ENCODE results near the gene PIGZ. TPM values are rescaled to one million over a fixed set of nuclear protein-coding genes. Genes with fewer than 3 reads are reported as not detected.
"Not testable (repeated sequence)": the region's sequence is repeated elsewhere in the genome, so short reads cannot be mapped to it uniquely, and the experiment has no call there.

The PIGZ gene
- total and polyA plus RNA-seq, 4 donors: 2.3 to 9.0 (median 3.9) TPM

- Histone ChIP-seq H3K4me1 (ENCODE audit: control insufficient read depth in 1 of 2, insufficient read depth in 2 of 2, low read length in 2 of 2) (no peaks in the 10 kb centered on the region), H3K9me3 (ENCODE audit: control insufficient read depth, low read length) (no peaks in the 10 kb centered on the region), H3K27me3 (ENCODE audit: control insufficient read depth in 1 of 2, insufficient read depth in 2 of 2, low read length in 1 of 2) (no peaks in the 10 kb centered on the region), H3K4me3 (ENCODE audit: low read length in 2 of 2) (no peak overlapping the region), H3K27ac (ENCODE audit: low read depth in 1 of 2, low read length in 2 of 2) (no peak overlapping the region), H3K36me3 (ENCODE audit: control insufficient read depth in 1 of 2, insufficient read depth in 2 of 2, low read length in 1 of 2) (peaks cover 0 to 4% of the 10 kb centered on the region in 2 donors)
- ATAC-seq (ENCODE audit: low FRiP score): no peak
- DNase-seq: no peak
- 94 to 98% methylated on average over 6 of the region's 6 CpGs for WGBS, 2 donors
- intact Hi-C loops (cut with DNase I): loop anchor here in 1 of 2 donors (10.0 kb wide), 1 partner anchor 195 kb away; no protein-coding TSS in a partner anchor
These were observed 18.9 kb downstream of the PIGZ start for GRCh38 chr3:196949750-196950149.

DNA sequence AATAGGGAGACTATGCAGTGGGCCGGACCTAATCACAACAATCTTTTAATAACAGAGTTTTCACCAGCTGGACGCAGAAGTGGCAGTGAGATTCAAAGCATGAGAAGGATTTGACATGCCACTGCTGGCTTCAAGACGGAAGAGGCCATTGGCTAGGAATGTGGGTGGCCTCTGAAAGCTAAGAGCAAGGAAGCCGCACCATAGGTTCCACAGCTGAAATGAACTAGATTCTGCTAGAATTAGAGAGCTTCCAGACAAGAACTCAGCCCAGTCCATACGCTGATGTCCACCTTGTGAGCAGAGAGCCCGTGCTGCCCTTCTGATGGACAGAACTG, 19.4 kb downstream of the PIGZ start:
- Histone ChIP-seq H3K36me3 (ENCODE audit: control insufficient read depth in 1 of 2, insufficient read depth in 2 of 2, low read length in 1 of 2) (peaks cover 0 to 4% of the 10 kb centered on the region in 2 donors), H3K4me1 (ENCODE audit: control insufficient read depth in 1 of 2, insufficient read depth in 2 of 2, low read length in 2 of 2) (no peaks in the 10 kb centered on the region), H3K9me3 (ENCODE audit: control insufficient read depth, low read length) (no peaks in the 10 kb centered on the region), H3K27ac (ENCODE audit: low read depth in 1 of 2, low read length in 2 of 2) (no peak overlapping the region), H3K27me3 (ENCODE audit: control insufficient read depth in 1 of 2, insufficient read depth in 2 of 2, low read length in 1 of 2) (no peaks in the 10 kb centered on the region), H3K4me3 (ENCODE audit: low read length in 2 of 2) (no peak overlapping the region)
- ATAC-seq (ENCODE audit: low FRiP score) (no peak), DNase-seq (no peak)
- intact Hi-C loops (cut with DNase I): loop anchor here in 1 of 2 donors (10.0 kb wide), 1 partner anchor 194 kb away; no protein-coding TSS in a partner anchor
- WGBS, 2 donors: 71% methylated on average over 6 of the region's 6 CpGs

- WGBS, 2 donors: 36 to 38% methylated on average over 22 of the region's 22 CpGs
- H3K9me3 ChIP-seq (ENCODE audit: control insufficient read depth, low read length): no peaks in the 10 kb centered on the region
- ATAC-seq (ENCODE audit: low FRiP score): peak; percentile 42
These were observed 20.0 kb downstream of the PIGZ start for GRCh38 chr3:196948442-196949284.

DNA sequence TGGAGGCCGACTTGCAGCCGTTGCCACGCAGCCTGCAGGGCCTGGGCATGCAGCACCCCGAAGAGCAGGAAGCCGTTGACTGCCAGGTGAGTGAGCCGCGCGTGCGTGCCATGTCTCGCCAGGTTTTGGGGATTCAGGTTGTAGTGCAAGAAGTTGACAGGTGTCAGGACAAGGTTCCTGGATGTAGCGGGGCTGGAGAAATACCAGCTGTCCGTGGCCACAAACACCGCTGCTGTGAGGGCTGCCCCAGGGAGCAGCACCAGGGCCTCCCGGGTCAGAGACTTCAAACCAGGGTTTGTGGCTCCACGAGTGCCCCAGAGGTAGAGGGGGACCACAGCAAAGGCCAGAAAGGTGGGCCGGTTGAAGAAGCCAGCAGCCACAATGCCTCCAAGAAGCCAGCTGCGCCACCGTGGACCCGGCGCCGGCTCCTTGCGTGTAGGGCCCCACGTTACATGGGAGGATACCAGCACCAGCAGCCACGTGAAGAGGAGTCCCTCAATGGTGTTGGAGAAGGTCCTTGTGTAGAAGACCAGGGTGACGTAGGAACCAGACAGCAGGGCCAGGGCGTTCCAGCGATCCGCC, 20.7 kb downstream of the PIGZ start:
- H3K36me3 ChIP-seq (ENCODE audit: control insufficient read depth in 1 of 2, insufficient read depth in 2 of 2, low read length in 1 of 2): peaks cover 0 to 4% of the 10 kb centered on the region in 2 donors
- intact Hi-C loops (cut with DNase I): loop anchor here in 1 of 2 donors (10.0 kb wide), 1 partner anchor 193 kb away; no protein-coding TSS in a partner anchor
- no peaks in the 10 kb centered on the region for H3K27me3 ChIP-seq (ENCODE audit: control insufficient read depth in 1 of 2, insufficient read depth in 2 of 2, low read length in 1 of 2)
- DNase-seq: no peak
- no peak overlapping the region for H3K27ac ChIP-seq (ENCODE audit: low read depth in 1 of 2, low read length in 2 of 2)
- H3K9me3 ChIP-seq (ENCODE audit: control insufficient read depth, low read length): no peaks in the 10 kb centered on the region
- H3K4me3 ChIP-seq (ENCODE audit: low read length in 2 of 2): no peak overlapping the region
- no peaks in the 10 kb centered on the region for H3K4me1 ChIP-seq (ENCODE audit: control insufficient read depth in 1 of 2, insufficient read depth in 2 of 2, low read length in 2 of 2)
- 81 to 83% methylated on average over 28 of the region's 28 CpGs for WGBS, 2 donors
- ATAC-seq (ENCODE audit: low FRiP score): no peak

More at GRCh38 chr3:196948442-196949284, 20.0 kb downstream of the PIGZ start:
- Histone ChIP-seq H3K27me3 (ENCODE audit: control insufficient read depth in 1 of 2, insufficient read depth in 2 of 2, low read length in 1 of 2) (no peaks in the 10 kb centered on the region), H3K27ac (ENCODE audit: low read depth in 1 of 2, low read length in 2 of 2) (no peak overlapping the region), H3K4me3 (ENCODE audit: low read length in 2 of 2) (no peak overlapping the region), H3K36me3 (ENCODE audit: control insufficient read depth in 1 of 2, insufficient read depth in 2 of 2, low read length in 1 of 2) (peaks cover 0 to 4% of the 10 kb centered on the region in 2 donors), H3K4me1 (ENCODE audit: control insufficient read depth in 1 of 2, insufficient read depth in 2 of 2, low read length in 2 of 2) (no peaks in the 10 kb centered on the region)
- intact Hi-C loops (cut with DNase I): loop anchor here in 1 of 2 donors (10.0 kb wide), 1 partner anchor 194 kb away; no protein-coding TSS in a partner anchor
- no peak for DNase-seq

- intact Hi-C loops (cut with DNase I): loop anchor here in 1 of 2 donors (10.0 kb wide), 1 partner anchor 192 kb away; no protein-coding TSS in a partner anchor
- no peak overlapping the region for H3K4me3 ChIP-seq (ENCODE audit: low read length in 2 of 2)
- 75 to 80% methylated on average over 9 to 10 of the region's 10 CpGs for WGBS, 2 donors
- DNase-seq: no peak
- peaks cover 0 to 4% of the 10 kb centered on the region in 2 donors for H3K36me3 ChIP-seq (ENCODE audit: control insufficient read depth in 1 of 2, insufficient read depth in 2 of 2, low read length in 1 of 2)
- no peaks in the 10 kb centered on the region for H3K9me3 ChIP-seq (ENCODE audit: control insufficient read depth, low read length)
- H3K27me3 ChIP-seq (ENCODE audit: control insufficient read depth in 1 of 2, insufficient read depth in 2 of 2, low read length in 1 of 2): no peaks in the 10 kb centered on the region
- no peak for ATAC-seq (ENCODE audit: low FRiP score)
- H3K27ac ChIP-seq (ENCODE audit: low read depth in 1 of 2, low read length in 2 of 2): no peak overlapping the region
- H3K4me1 ChIP-seq (ENCODE audit: control insufficient read depth in 1 of 2, insufficient read depth in 2 of 2, low read length in 2 of 2): no peaks in the 10 kb centered on the region
These were observed 21.3 kb downstream of the PIGZ start for GRCh38 chr3:196947136-196947859.

- not testable (repeated sequence) for ATAC-seq (ENCODE audit: low FRiP score); H3K27me3 ChIP-seq (ENCODE audit: control insufficient read depth in 1 of 2, insufficient read depth in 2 of 2, low read length in 1 of 2); H3K4me3 ChIP-seq (ENCODE audit: low read length in 2 of 2); H3K27ac ChIP-seq (ENCODE audit: low read depth in 1 of 2, low read length in 2 of 2); H3K4me1 ChIP-seq (ENCODE audit: control insufficient read depth in 1 of 2, insufficient read depth in 2 of 2, low read length in 2 of 2); H3K9me3 ChIP-seq (ENCODE audit: control insufficient read depth, low read length); H3K36me3 ChIP-seq (ENCODE audit: control insufficient read depth in 1 of 2, insufficient read depth in 2 of 2, low read length in 1 of 2); DNase-seq
- whole genome bisulfite sequencing, 2 donors: 85% methylated on average over 13 to 14 of the region's 14 CpGs
- intact Hi-C loops (cut with DNase I): loop anchor here in 1 of 2 donors (5.0 to 10.0 kb wide), 2 partner anchors 77 to 189 kb away; partner anchors contain the start of gene SENP5
These were observed 24.4 kb downstream of the PIGZ start for GRCh38 chr3:196944037-196944790.

DNA sequence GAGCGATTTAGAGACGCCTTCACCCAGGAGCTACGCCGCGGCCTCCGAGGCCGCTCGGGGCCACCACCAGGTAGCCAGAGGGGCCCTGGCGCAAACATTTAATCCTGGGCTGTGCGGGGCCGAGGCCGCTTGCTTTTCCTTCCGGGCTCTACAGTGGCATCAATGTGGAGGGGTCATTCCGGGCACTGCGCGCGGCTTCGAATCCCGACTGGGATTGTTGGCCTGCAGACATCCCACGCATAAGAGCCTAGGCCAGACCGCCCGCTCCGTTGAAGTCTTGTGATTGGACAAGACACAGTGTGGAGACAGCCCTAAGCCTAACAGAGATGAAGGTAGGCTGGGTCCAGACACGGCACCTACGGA, 25.7 kb downstream of the PIGZ start:
- WGBS, 2 donors: 0 to 1% methylated on average over 25 of the region's 25 CpGs
- H3K4me3 ChIP-seq (ENCODE audit: low read length in 2 of 2): peak overlapping the region; percentile 52 to 77
- no peaks in the 10 kb centered on the region for H3K27me3 ChIP-seq (ENCODE audit: control insufficient read depth in 1 of 2, insufficient read depth in 2 of 2, low read length in 1 of 2)
- no peak for ATAC-seq (ENCODE audit: low FRiP score)
- no peaks in the 10 kb centered on the region for H3K4me1 ChIP-seq (ENCODE audit: control insufficient read depth in 1 of 2, insufficient read depth in 2 of 2, low read length in 2 of 2)
- peak in 1 of 2 donors; percentile 81 for DNase-seq
- intact Hi-C loops (cut with DNase I): loop anchor here in 1 of 2 donors (5.0 to 10.0 kb wide), 2 partner anchors 76 to 188 kb away; partner anchors contain the start of gene SENP5
- no peaks in the 10 kb centered on the region for H3K9me3 ChIP-seq (ENCODE audit: control insufficient read depth, low read length)
- no peaks in the 10 kb centered on the region for H3K36me3 ChIP-seq (ENCODE audit: control insufficient read depth in 1 of 2, insufficient read depth in 2 of 2, low read length in 1 of 2)
- H3K27ac ChIP-seq (ENCODE audit: low read depth in 1 of 2, low read length in 2 of 2): peak overlapping the region; percentile 8 to 87

All from aorta (tissue), 5 donors.